Caco-2 (cell line): ENCODE data around the gene COMMD10. TPM values are rescaled to one million over a fixed set of nuclear protein-coding genes. Genes with fewer than 3 reads are reported as not detected.

ENCODE experiments used
- BruUV-seq: library from RNA; stranded (reverse); fragments of 400-500 nt; replicated peaks from 2 replicates; lab custom pipeline; 2021; lab: Mats Ljungman, UMichigan
- CTCF ChIA-PET: fragments of 300-600 bp; sonication (Branson Sonifier 250); formaldehyde crosslinking; loops from one replicate; lab custom pipeline; 2022; ENCODE audit warnings: antibody characterized with exemption; lab: Charles Lee
- POLR2A ChIA-PET: fragments of 300-600 bp; sonication (Branson Sonifier 250); formaldehyde crosslinking; loops from one replicate; lab custom pipeline; 2022; ENCODE audit warnings: antibody characterized with exemption; lab: Charles Lee
- DNase-seq, 2 experiments: peaks; one replicate each; pipeline versions ENCODE4 v3.0.0 to v3.0.0-alpha.2; 2020 to 2022
- H3K27me3 ChIP-seq: replicated peaks from 2 replicates; pipeline ENCODE4 v1.6.0; 2011; ENCODE audit warnings: low read length; ENCODE audit not compliant: control insufficient read depth, insufficient read depth
- H3K36me3 ChIP-seq: 2 replicates; pipeline ENCODE4 v1.5.1; 2011; ENCODE audit warnings: low read length; ENCODE audit not compliant: control insufficient read depth, insufficient read depth
- H3K4me1 ChIP-seq: fragments of 250-450 bp; sonication (Bioruptor Pico); 2 replicates; pipeline ENCODE4 v1.5.1; 2020; ENCODE audit warnings: mild to moderate bottlenecking
- H3K4me3 ChIP-seq: 2 replicates; pipeline ENCODE4 v1.5.1; 2011; ENCODE audit warnings: low read depth, mild to moderate bottlenecking, control low read depth, low read length
- H3K9me3 ChIP-seq: fragments of 250-450 bp; sonication (Bioruptor Pico); 2 replicates; pipeline ENCODE4 v1.5.1; 2020; ENCODE audit warnings: mild to moderate bottlenecking, moderate library complexity
- H3K27ac Mint-ChIP-seq: one replicate; pipeline ENCODE4 v1.8.0; 2022; ENCODE audit warnings: mixed read lengths; ENCODE audit not compliant: unreplicated experiment
- H3K27me3 Mint-ChIP-seq: one replicate; pipeline ENCODE4 v1.8.0; 2022; ENCODE audit warnings: mixed read lengths; ENCODE audit not compliant: insufficient read depth, unreplicated experiment
- H3K36me3 Mint-ChIP-seq: one replicate; pipeline ENCODE4 v1.8.0; 2022; ENCODE audit warnings: mild to moderate bottlenecking, mixed read lengths; ENCODE audit not compliant: insufficient read depth, unreplicated experiment
- H3K4me1 Mint-ChIP-seq: one replicate; pipeline ENCODE4 v1.8.0; 2022; ENCODE audit warnings: low read depth, mixed read lengths; ENCODE audit not compliant: unreplicated experiment
- H3K4me3 Mint-ChIP-seq: one replicate; pipeline ENCODE4 v1.8.0; 2022; ENCODE audit warnings: mild to moderate bottlenecking, moderate library complexity, mixed read lengths; ENCODE audit not compliant: unreplicated experiment
- H3K9me3 Mint-ChIP-seq: one replicate; pipeline ENCODE4 v1.8.0; 2022; ENCODE audit warnings: mixed read lengths; ENCODE audit not compliant: unreplicated experiment
- CTCF ChIP-seq, 2 experiments: fragments of 200-600 bp in 1 of 2; IDR thresholded peaks; 1 replicate in 1 of 2; 2 replicates in 1 of 2; pipeline versions ENCODE4 v1.5.1 to v1.8.0; 2011 to 2022; ENCODE audit warnings: antibody characterized with exemption in 1 of 2, control low read depth in 1 of 2, inconsistent platforms in 1 of 2, low read depth in 1 of 2, low read length in 1 of 2, mild to moderate bottlenecking in 1 of 2, moderate library complexity in 1 of 2; ENCODE audit not compliant: insufficient read depth in 1 of 2, severe bottlenecking in 1 of 2, unreplicated experiment in 1 of 2
- intact Hi-C: fragments of 100-400 bp; cut with micrococcal nuclease; formaldehyde crosslinking; loops from one replicate; pipeline ENCODE4 v1.10.0; 2022; ENCODE audit not compliant: unreplicated experiment
- total RNA-seq: library from RNA; stranded (reverse); gene quantifications from 2 replicates; pipeline ENCODE4 v1.2.3, GENCODE V29; 2022

Gene COMMD10
- total RNA-seq, 1 experiment from 2014 or later, result 26.4 TPM

GRCh38 chr5:116318091-116318854, 233.4 kb downstream of the COMMD10 start:
- Histone ChIP-seq H3K36me3 (no peaks in the 10 kb centered on the region; the same call in 1 of the 2 replicates), H3K9me3 (no peaks in the 10 kb centered on the region), H3K4me3 (no peak overlapping the region), H3K27me3 (no peaks in the 10 kb centered on the region), H3K4me1 (no peaks in the 10 kb centered on the region)
- peaks cover 6% of the 10 kb centered on the region for H3K9me3 Mint-ChIP-seq
- no peaks in the 10 kb centered on the region for H3K4me1 Mint-ChIP-seq
- BruUV-seq, result no TSS peak
- no peak for DNase-seq
- no peak for TF ChIP-seq CTCF (IDR thresholded peaks at IDR 0.05; ENCODE audit: insufficient read depth in 1 of 2, low read depth in 1 of 2, low read length in 1 of 2, severe bottlenecking in 1 of 2, unreplicated experiment in 1 of 2)
- intact Hi-C loops, result no loop called here
- no peak overlapping the region for H3K27ac Mint-ChIP-seq
- ChIA-PET CTCF (no interaction called here), POLR2A (no interaction called here)
- H3K36me3 Mint-ChIP-seq, result no peaks in the 10 kb centered on the region
- H3K4me3 Mint-ChIP-seq, result no peak overlapping the region
- H3K27me3 Mint-ChIP-seq, result no peaks in the 10 kb centered on the region

GRCh38 chr5:116320486-116320885, 235.7 kb downstream of the COMMD10 start:
- no peaks in the 10 kb centered on the region for H3K4me1 Mint-ChIP-seq
- peaks cover 10% of the 10 kb centered on the region for H3K9me3 Mint-ChIP-seq
- H3K36me3 Mint-ChIP-seq, result no peaks in the 10 kb centered on the region
- Histone ChIP-seq H3K4me3 (no peak overlapping the region), H3K4me1 (no peaks in the 10 kb centered on the region), H3K27me3 (no peaks in the 10 kb centered on the region), H3K36me3 (no peaks in the 10 kb centered on the region; the same call in 1 of the 2 replicates), H3K9me3 (no peaks in the 10 kb centered on the region)
- intact Hi-C loops, result no loop called here
- H3K27me3 Mint-ChIP-seq, result no peaks in the 10 kb centered on the region
- no peak overlapping the region for H3K27ac Mint-ChIP-seq
- CTCF ChIA-PET, result no interaction called here
- no peak for TF ChIP-seq CTCF (IDR thresholded peaks at IDR 0.05; ENCODE audit: insufficient read depth in 1 of 2, low read depth in 1 of 2, low read length in 1 of 2, severe bottlenecking in 1 of 2, unreplicated experiment in 1 of 2)
- no peak overlapping the region for H3K4me3 Mint-ChIP-seq
- DNase-seq, result no peak
- POLR2A ChIA-PET, result no interaction called here
- BruUV-seq, result no TSS peak

- Histone ChIP-seq H3K9me3 (peaks cover 13% of the 10 kb centered on the region), H3K4me3 (no peak overlapping the region), H3K4me1 (no peaks in the 10 kb centered on the region), H3K27me3 (no peaks in the 10 kb centered on the region), H3K36me3 (no peaks in the 10 kb centered on the region; the same call in 1 of the 2 replicates)
- no peak for DNase-seq
- peaks cover 6% of the 10 kb centered on the region for H3K36me3 Mint-ChIP-seq
- H3K4me3 Mint-ChIP-seq, result no peak overlapping the region
- CTCF ChIA-PET, result no interaction called here
- peaks cover 40% of the 10 kb centered on the region for H3K9me3 Mint-ChIP-seq
- no peak for TF ChIP-seq CTCF (IDR thresholded peaks at IDR 0.05; ENCODE audit: insufficient read depth in 1 of 2, low read depth in 1 of 2, low read length in 1 of 2, severe bottlenecking in 1 of 2, unreplicated experiment in 1 of 2)
- H3K27me3 Mint-ChIP-seq, result no peaks in the 10 kb centered on the region
- intact Hi-C loops, result no loop called here
- POLR2A ChIA-PET, result no interaction called here
- H3K27ac Mint-ChIP-seq, result no peak overlapping the region
- no peaks in the 10 kb centered on the region for H3K4me1 Mint-ChIP-seq
- BruUV-seq, result no TSS peak
These were observed 244.7 kb downstream of the COMMD10 start for GRCh38 chr5:116329503-116329902.
